Stimulated activated CD8-positive, alpha-beta memory T cell treated with anti-CD3 and anti-CD28 coated beads, Interleukin-15, amount 100 ng/mL, for 1 hour (primary cell): ENCODE results near the gene SERGEF.

Experiments
- DNase-seq: peaks from one replicate; pipeline ENCODE4 v3.0.0-alpha.2; 2020; ENCODE audit warnings: low read depth

The SERGEF gene

GRCh38 chr11:17861036-17861755 lies 151.7 kb downstream of the SERGEF start:
- DNase-seq, result no peak

- DNase-seq, result no peak
Observed at GRCh38 chr11:17859552-17859951, 153.3 kb downstream of the SERGEF start.

GRCh38 chr11:17855531-17856290 lies 157.1 kb downstream of the SERGEF start:
- no peak for DNase-seq

GRCh38 chr11:17853280-17853679 lies 159.6 kb downstream of the SERGEF start:
- DNase-seq, result no peak

GRCh38 chr11:17852246-17852645 lies 160.6 kb downstream of the SERGEF start:
- DNase-seq, result no peak

GRCh38 chr11:17851697-17852096 lies 161.2 kb downstream of the SERGEF start:
- no peak for DNase-seq

- DNase-seq, result no peak
Observed at GRCh38 chr11:17850336-17850735, 162.5 kb downstream of the SERGEF start.

- no peak for DNase-seq
Observed at GRCh38 chr11:17848715-17849114, 164.1 kb downstream of the SERGEF start.

- no peak for DNase-seq
Observed at GRCh38 chr11:17846852-17847453, 165.9 kb downstream of the SERGEF start.

GRCh38 chr11:17845431-17845881 lies 167.4 kb downstream of the SERGEF start:
- DNase-seq, result no peak

- DNase-seq, result no peak
Observed at GRCh38 chr11:17840101-17840548, 172.7 kb downstream of the SERGEF start.

- no peak for DNase-seq
Observed at GRCh38 chr11:17839450-17839849, 173.4 kb downstream of the SERGEF start.

- DNase-seq, result no peak
Observed at GRCh38 chr11:17838102-17838501, 174.7 kb downstream of the SERGEF start.

- DNase-seq, result no peak
Observed at GRCh38 chr11:17831883-17832282, 181.0 kb downstream of the SERGEF start.

GRCh38 chr11:17831228-17831627 lies 181.6 kb downstream of the SERGEF start:
- no peak for DNase-seq

GRCh38 chr11:17828311-17828751 lies 184.5 kb downstream of the SERGEF start:
- no peak for DNase-seq

GRCh38 chr11:17827006-17827405 lies 185.8 kb downstream of the SERGEF start:
- no peak for DNase-seq

- DNase-seq, result no peak
Observed at GRCh38 chr11:17822401-17822781, 190.5 kb downstream of the SERGEF start.

GRCh38 chr11:17821648-17822400 lies 191.0 kb downstream of the SERGEF start:
- DNase-seq, result no peak

GRCh38 chr11:17816232-17816931 lies 196.5 kb downstream of the SERGEF start:
- no peak for DNase-seq

- DNase-seq, result no peak
Observed at GRCh38 chr11:17814546-17814945, 198.3 kb downstream of the SERGEF start.
